Stimulated activated CD4-positive, alpha-beta T cell treated with anti-CD3 and anti-CD28 coated beads, Interleukin-1b, Interleukin-23, amount 100 ng/mL, for 1 hour (primary cell): Measurements from ENCODE around the gene CELA3A.
A peak's percentile ranks its signal among the peaks of the same experiment; 100 is the strongest.
"Not testable (repeated sequence)": the region's sequence is repeated elsewhere in the genome, so short reads cannot be mapped to it uniquely, and the experiment has no call there.

Experiments used
- DNase-seq, 2 donors: peaks; one replicate each; pipeline ENCODE4 v3.0.0-alpha.2; 2020; ENCODE audit warnings: low read depth in 2 of 2

CELA3A gene

GRCh38 chr1:22001409-22001808 is at the start of gene CELA3A:
TSS of gene CELA3A (plus strand) at chr1:22001657. CDS start at chr1:22001675, 18 bp downstream.
- no peak for DNase-seq

- no peak for DNase-seq
Measured at GRCh38 chr1:21952786-21953520, 48.5 kb upstream of the CELA3A start.

GRCh38 chr1:21955058-21955457 is 46.4 kb upstream of the CELA3A start:
- DNase-seq, result no peak

- DNase-seq, result no peak
Measured at GRCh38 chr1:21955501-21956281, 45.8 kb upstream of the CELA3A start.

GRCh38 chr1:21956720-21957552 is 44.5 kb upstream of the CELA3A start:
- peak in 1 of 2 donors; percentile 12 for DNase-seq

GRCh38 chr1:21961337-21961736 is 40.1 kb upstream of the CELA3A start:
- DNase-seq, result no peak

- DNase-seq, result no peak
Measured at GRCh38 chr1:21961799-21962198, 39.7 kb upstream of the CELA3A start.

- peak; percentile 59 to 79 for DNase-seq
Measured at GRCh38 chr1:21963477-21964217, 37.8 kb upstream of the CELA3A start.

- DNase-seq, result no peak
Measured at GRCh38 chr1:21966247-21967000, 35.0 kb upstream of the CELA3A start.

- DNase-seq, result not testable (repeated sequence)
Measured at GRCh38 chr1:21967216-21967615, 34.2 kb upstream of the CELA3A start.

GRCh38 chr1:21969066-21969465 is 32.4 kb upstream of the CELA3A start:
- DNase-seq, result not testable (repeated sequence)

GRCh38 chr1:21970523-21970922 is 30.9 kb upstream of the CELA3A start:
- not testable (repeated sequence) for DNase-seq

- DNase-seq, result not testable (repeated sequence)
Measured at GRCh38 chr1:21972973-21973441, 28.4 kb upstream of the CELA3A start.

GRCh38 chr1:21973948-21974347 is 27.5 kb upstream of the CELA3A start:
- not testable (repeated sequence) for DNase-seq

- DNase-seq, result not testable (repeated sequence)
Measured at GRCh38 chr1:21974699-21975098, 26.8 kb upstream of the CELA3A start.

- not testable (repeated sequence) for DNase-seq
Measured at GRCh38 chr1:21975296-21975695, 26.2 kb upstream of the CELA3A start.

- DNase-seq, result not testable (repeated sequence)
Measured at GRCh38 chr1:21976703-21977239, 24.7 kb upstream of the CELA3A start, which contains the start of gene CELA3B. TSS of gene CELA3B (plus strand) at chr1:21977022. CDS start at chr1:21977040, 18 bp downstream.

GRCh38 chr1:21978209-21978608 is 23.2 kb upstream of the CELA3A start:
- DNase-seq, result not testable (repeated sequence)

- DNase-seq, result not testable (repeated sequence)
Measured at GRCh38 chr1:21980515-21981220, 20.8 kb upstream of the CELA3A start.
